Amygdala (tissue), 56 donors: Measurements from ENCODE around the gene HTR3B.
A peak's percentile ranks its signal among the peaks of the same experiment; 100 is the strongest.
"Not testable (repeated sequence)": the region's sequence is repeated elsewhere in the genome, so short reads cannot be mapped to it uniquely, and the experiment has no call there.

Experiments
- DNase-seq, 56 donors: peaks; one replicate each; lab custom pipeline; 2025; lab: John Stamatoyannopoulos, UW

HTR3B gene

DNA sequence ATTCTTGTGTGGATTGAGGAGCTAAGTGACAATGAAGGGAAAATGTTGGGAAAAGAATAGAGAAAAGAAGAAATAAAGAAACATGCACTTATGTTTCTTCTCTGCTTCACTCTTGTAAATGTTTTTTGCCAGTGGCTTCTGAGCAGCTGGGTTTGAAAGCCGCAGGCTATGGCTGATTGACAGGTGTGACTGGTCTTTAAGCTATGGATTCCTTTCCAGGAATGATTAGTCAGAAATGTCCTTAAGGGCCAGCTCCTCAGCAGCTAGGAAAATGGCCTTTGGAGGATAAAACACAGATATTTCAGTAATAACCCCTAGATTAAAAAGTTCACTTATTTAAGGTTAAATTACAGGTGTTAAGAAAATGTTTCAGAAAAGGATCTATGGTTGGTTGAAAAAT is 22.7 kb upstream of the HTR3B start:
- DNase-seq: no peak

DNA sequence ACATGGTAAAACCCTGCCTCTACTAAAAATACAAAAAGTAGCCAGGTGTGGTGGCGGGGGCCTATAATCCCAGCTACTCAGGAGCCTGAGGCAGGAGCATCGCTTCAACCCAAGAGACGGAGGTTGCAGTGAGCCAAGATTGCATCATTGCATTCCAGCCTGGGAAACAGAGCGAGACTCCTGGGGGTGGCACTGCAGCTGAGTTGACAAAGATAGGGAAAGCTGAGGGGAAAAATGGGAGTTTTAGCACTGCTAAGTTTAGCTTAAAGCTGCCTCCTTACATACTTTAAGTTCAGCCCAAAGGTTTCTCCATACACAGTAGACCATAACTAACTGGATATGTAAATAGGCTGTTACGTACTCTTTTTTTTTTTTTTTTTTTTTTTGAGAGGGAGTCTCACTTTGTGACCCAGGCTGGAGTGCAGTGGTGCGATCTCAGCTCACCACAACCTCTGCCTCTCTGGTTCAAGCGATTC is 20.2 kb upstream of the HTR3B start:
- DNase-seq: no peak

- no peak for DNase-seq
Observed at GRCh38 chr11:113885897-113886296, 18.7 kb upstream of the HTR3B start.

- no peak for DNase-seq
Observed at GRCh38 chr11:113888848-113889247, 15.7 kb upstream of the HTR3B start.

DNA sequence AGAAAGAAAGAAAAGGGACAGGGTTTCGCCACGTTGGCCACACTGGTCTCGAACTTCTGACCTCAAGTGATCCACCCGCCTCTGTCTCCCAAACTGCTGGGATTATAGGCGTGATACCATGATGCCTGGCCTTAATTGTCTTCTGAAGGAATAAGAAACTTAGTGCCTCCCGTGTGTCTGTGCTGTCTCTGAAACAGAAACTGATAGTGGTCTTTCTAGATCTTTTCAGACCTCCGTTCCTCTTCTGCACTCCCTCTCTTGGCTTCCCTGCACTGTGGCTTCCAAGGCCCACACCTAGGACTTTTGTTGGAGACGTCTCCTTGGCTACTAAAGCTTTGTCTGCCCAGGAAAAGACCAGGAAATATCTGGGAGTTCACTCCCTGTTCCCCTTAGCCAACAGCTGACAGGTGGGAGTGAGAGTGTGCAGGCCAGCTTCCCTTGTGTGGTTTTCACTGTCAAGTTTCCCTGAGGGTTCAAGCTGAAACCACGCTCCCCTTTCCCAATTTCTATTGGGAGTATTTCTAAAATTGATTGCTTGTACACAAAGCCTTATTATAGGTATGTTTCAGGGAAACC is 10.1 kb upstream of the HTR3B start:
- no peak for DNase-seq

GRCh38 chr11:113895367-113896155 is 9.0 kb upstream of the HTR3B start:
- DNase-seq: no peak

DNA sequence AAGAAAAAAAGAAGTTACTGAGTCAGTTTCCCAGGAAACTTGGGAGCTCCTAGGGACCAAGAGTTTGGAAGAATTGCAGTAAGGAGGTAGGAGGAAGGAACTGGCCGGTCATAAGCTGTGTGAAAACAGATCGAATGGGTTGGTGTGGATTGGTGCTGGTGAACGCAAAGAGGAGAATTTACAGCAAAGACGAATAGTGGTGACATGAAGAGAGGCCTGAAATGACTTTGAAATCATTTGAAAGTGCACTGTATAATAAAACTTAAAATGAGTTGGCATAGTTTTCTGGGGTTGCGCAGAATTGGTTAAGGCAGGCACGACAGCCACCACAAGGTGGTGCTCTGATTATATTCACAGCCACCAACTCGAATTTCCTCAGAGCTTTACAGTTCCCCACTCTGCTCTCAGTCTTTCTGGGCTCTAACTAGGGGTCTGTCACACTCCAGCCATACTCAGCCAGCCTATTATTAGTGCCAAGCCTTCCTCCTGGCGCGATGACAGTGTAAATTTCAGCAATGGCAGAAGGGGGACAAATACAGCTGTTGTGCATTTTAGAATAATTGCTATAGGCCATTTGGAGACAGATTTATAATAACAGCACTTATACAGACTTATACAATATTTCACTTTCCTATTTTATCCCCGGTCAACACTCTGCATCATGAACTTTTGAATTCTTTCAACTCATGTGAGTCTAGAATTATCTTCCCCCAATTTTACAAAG is 8.3 kb upstream of the HTR3B start:
- peak in 22 of 56 donors; percentile 3 to 66 (median 11) for DNase-seq

DNA sequence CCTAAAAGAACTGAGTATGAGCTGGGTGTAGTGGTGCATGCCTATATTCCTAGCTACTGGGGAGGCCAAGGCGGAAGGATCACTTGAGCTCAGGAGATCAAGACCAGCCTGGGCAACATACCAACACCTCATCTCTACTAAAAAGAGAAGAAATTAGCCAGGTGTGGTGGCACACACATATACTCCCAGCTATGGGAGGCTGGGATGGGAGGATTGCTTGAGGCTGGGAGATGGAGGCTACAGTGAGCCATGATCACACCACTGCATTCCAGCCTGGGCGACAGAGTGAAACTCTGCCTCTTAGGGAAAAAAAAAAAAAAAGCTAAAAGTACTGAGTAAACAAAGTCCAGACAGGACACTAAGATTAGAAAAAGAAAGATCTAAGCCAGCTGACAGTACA is 3.5 kb upstream of the HTR3B start:
- DNase-seq: no peak

DNA sequence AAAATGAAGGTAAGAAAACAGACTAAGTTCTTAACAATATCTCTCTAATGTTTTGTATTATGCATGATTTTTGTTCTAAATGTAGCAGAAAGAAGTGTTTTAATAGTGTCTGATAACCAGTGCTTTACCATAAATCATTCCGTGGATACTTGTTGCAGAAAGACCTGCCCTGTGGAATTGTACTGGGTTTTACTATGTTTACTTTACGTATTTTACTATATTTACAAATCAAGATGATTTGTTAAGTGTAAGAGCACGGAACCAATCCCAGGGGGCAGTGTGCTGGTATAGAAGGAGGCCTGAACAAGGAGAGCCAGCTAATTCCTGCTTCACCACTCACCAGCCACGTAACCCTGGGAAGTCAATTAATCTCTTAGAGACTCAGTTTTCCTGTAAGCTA is 1.4 kb downstream of the HTR3B start:
- no peak for DNase-seq

- DNase-seq: no peak
Observed at GRCh38 chr11:113906516-113906915, 1.9 kb downstream of the HTR3B start.

GRCh38 chr11:113907152-113907551 is 2.6 kb downstream of the HTR3B start:
- no peak for DNase-seq

GRCh38 chr11:113907681-113908080 is 3.1 kb downstream of the HTR3B start:
- DNase-seq: no peak

DNA sequence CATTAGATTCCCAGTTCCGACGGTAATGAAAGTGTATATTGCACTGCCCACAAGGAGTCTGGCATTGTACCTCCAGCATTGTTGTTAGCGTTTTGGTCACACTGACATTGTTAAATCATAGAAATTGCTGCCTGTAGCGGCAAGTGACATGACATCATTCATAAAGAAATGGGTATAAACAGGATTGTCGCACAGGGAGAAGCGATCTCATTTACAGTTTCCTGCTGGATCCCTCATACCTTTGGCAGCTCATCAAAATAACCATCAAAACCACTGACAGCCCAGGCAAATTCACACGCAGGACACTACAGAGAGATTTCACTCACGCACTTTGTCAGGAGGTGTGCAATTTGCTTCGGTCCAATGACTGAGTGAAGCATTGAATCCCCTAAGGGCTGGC is 3.5 kb downstream of the HTR3B start:
- no peak for DNase-seq

- not testable (repeated sequence) for DNase-seq
Observed at GRCh38 chr11:113911491-113911890, 6.9 kb downstream of the HTR3B start.

GRCh38 chr11:113923572-113923971 is 19.0 kb downstream of the HTR3B start:
- no peak for DNase-seq

GRCh38 chr11:113926273-113927197 is 21.9 kb downstream of the HTR3B start:
- DNase-seq: no peak

GRCh38 chr11:113928311-113928710 is 23.7 kb downstream of the HTR3B start:
- DNase-seq: no peak

GRCh38 chr11:113932788-113933187 is 28.2 kb downstream of the HTR3B start:
- no peak for DNase-seq

DNA sequence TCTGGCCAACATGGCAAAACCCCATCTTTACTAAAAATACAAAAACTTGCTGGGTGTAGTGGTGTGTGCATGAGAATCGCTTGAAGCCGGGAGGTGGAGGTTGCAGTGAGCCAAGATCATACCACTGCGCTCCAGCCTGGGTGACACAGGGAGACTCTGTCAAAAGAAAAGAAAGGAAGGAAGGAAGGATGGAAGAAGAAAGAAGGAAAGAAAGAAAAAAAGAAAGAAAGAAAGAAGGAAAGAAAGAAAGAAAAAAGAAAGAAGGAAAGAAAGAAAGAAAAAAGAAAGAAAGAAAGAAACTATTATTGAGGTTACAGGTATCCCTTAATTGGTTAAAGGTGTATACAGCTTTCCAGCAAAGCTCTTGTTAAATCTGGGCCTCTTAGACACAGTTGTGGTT is 29.6 kb downstream of the HTR3B start:
- DNase-seq: not testable (repeated sequence)

- no peak for DNase-seq
Observed at GRCh38 chr11:113934761-113935160, 30.2 kb downstream of the HTR3B start.
